ENCODE measurements around the gene GDF7.

Gene GDF7

GRCh38 chr2:20629181-20629580, 37.8 kb upstream of the GDF7 start:
- no peak for TF ChIP-seq CTCF (IDR thresholded peaks at IDR 0.05; ENCODE audit: low read length, missing control alignments)
- no peak for DNase-seq (ENCODE audit: low read depth)
- no peak overlapping the region for H3K4me3 ChIP-seq (replicated peaks; ENCODE audit: low read depth, low read length)

GRCh38 chr2:20629581-20630171, 37.3 kb upstream of the GDF7 start:
- no peak for DNase-seq (ENCODE audit: low read depth)
- no peak for TF ChIP-seq CTCF (IDR thresholded peaks at IDR 0.05; ENCODE audit: low read length, missing control alignments)
- no peak overlapping the region for H3K4me3 ChIP-seq (replicated peaks; ENCODE audit: low read depth, low read length)

- TF ChIP-seq CTCF (IDR thresholded peaks at IDR 0.05; ENCODE audit: low read length, missing control alignments): no peak
- no peak overlapping the region for H3K4me3 ChIP-seq (replicated peaks; ENCODE audit: low read depth, low read length)
- DNase-seq (ENCODE audit: low read depth): no peak
These were observed 36.0 kb upstream of the GDF7 start for GRCh38 chr2:20630967-20631366.

- TF ChIP-seq CTCF (IDR thresholded peaks at IDR 0.05; ENCODE audit: low read length, missing control alignments): no peak
- no peak for DNase-seq (ENCODE audit: low read depth)
- H3K4me3 ChIP-seq (replicated peaks; ENCODE audit: low read depth, low read length): no peak overlapping the region
These were observed 35.2 kb upstream of the GDF7 start for GRCh38 chr2:20631617-20632307.

GRCh38 chr2:20632446-20632990, 34.4 kb upstream of the GDF7 start:
- no peak for TF ChIP-seq CTCF (IDR thresholded peaks at IDR 0.05; ENCODE audit: low read length, missing control alignments)
- no peak overlapping the region for H3K4me3 ChIP-seq (replicated peaks; ENCODE audit: low read depth, low read length)
- no peak for DNase-seq (ENCODE audit: low read depth)

- TF ChIP-seq CTCF (IDR thresholded peaks at IDR 0.05; ENCODE audit: low read length, missing control alignments): no peak
- DNase-seq (ENCODE audit: low read depth): no peak
- H3K4me3 ChIP-seq (replicated peaks; ENCODE audit: low read depth, low read length): no peak overlapping the region
These were observed 33.9 kb upstream of the GDF7 start for GRCh38 chr2:20633001-20633400.
